Activated naive CD4-positive, alpha-beta T cell treated with anti-CD3 and anti-CD28 coated beads, Interleukin-2, amount 50 U/mL, for 72 hours (primary cell): ENCODE measurements around the gene TFCP2L1. TPM values are rescaled to one million over a fixed set of nuclear protein-coding genes. Genes with fewer than 3 reads are reported as not detected.

Experiments
- ATAC-seq, 2 donors: fragments of 150-1000 bp; cut with Tn5 transposase; 2 replicates each; pipeline ENCODE4 v1.10.0; 2021; ENCODE audit warnings: mild to moderate bottlenecking in 2 of 2, moderate library complexity in 2 of 2
- DNase-seq, 2 donors: peaks; one replicate each; pipeline ENCODE4 v3.0.0; 2021 to 2022; ENCODE audit warnings: low spot score in 2 of 2
- H3K27ac Mint-ChIP-seq, 2 donors: one replicate each; pipeline ENCODE4 v1.8.0; 2022; ENCODE audit warnings: mild to moderate bottlenecking in 2 of 2, mixed read lengths in 2 of 2
- H3K36me3 Mint-ChIP-seq, 2 donors: one replicate each; pipeline ENCODE4 v1.8.0; 2022; ENCODE audit warnings: mixed read lengths in 2 of 2
- H3K9me3 Mint-ChIP-seq, 2 donors: one replicate each; pipeline ENCODE4 v1.8.0; 2022; ENCODE audit warnings: mixed read lengths in 2 of 2
- total RNA-seq, 2 donors: library from RNA; stranded (reverse); gene quantifications; one replicate each; pipeline ENCODE4 v1.2.3, GENCODE V29; 2022

The TFCP2L1 gene
- total RNA-seq, 2 donors from 2014 or later: 0.06 TPM; not detected in 1

- DNase-seq: no peak
- Mint-ChIP-seq H3K9me3 (no peaks in the 10 kb centered on the region), H3K27ac (no peak overlapping the region), H3K36me3 (no peaks in the 10 kb centered on the region)
- ATAC-seq: no peak
Measured at GRCh38 chr2:121200419-121201315, 84.3 kb downstream of the TFCP2L1 start.

- Mint-ChIP-seq H3K36me3 (no peaks in the 10 kb centered on the region), H3K27ac (no peak overlapping the region), H3K9me3 (no peaks in the 10 kb centered on the region)
- DNase-seq (no peak), ATAC-seq (no peak)
Measured at GRCh38 chr2:121200011-121200347, 85.0 kb downstream of the TFCP2L1 start.

- DNase-seq (no peak), ATAC-seq (no peak)
- H3K36me3 Mint-ChIP-seq: no peaks in the 10 kb centered on the region
- no peaks in the 10 kb centered on the region for H3K9me3 Mint-ChIP-seq
- H3K27ac Mint-ChIP-seq: no peak overlapping the region
Measured at GRCh38 chr2:121199281-121200010, 85.6 kb downstream of the TFCP2L1 start.

GRCh38 chr2:121197369-121198091 is 87.5 kb downstream of the TFCP2L1 start:
- no peaks in the 10 kb centered on the region for H3K36me3 Mint-ChIP-seq
- no peak overlapping the region for H3K27ac Mint-ChIP-seq
- no peaks in the 10 kb centered on the region for H3K9me3 Mint-ChIP-seq
- ATAC-seq (no peak), DNase-seq (no peak)

GRCh38 chr2:121196849-121197155 is 88.2 kb downstream of the TFCP2L1 start:
- no peak for ATAC-seq
- DNase-seq: no peak
- no peak overlapping the region for H3K27ac Mint-ChIP-seq
- H3K36me3 Mint-ChIP-seq: no peaks in the 10 kb centered on the region
- no peaks in the 10 kb centered on the region for H3K9me3 Mint-ChIP-seq

- no peak for ATAC-seq
- DNase-seq: no peak
- Mint-ChIP-seq H3K36me3 (no peaks in the 10 kb centered on the region), H3K9me3 (no peaks in the 10 kb centered on the region), H3K27ac (no peak overlapping the region)
Measured at GRCh38 chr2:121196132-121196848, 88.7 kb downstream of the TFCP2L1 start.

- no peaks in the 10 kb centered on the region for H3K36me3 Mint-ChIP-seq
- H3K9me3 Mint-ChIP-seq: no peaks in the 10 kb centered on the region
- DNase-seq: no peak
- H3K27ac Mint-ChIP-seq: no peak overlapping the region
- no peak for ATAC-seq
Measured at GRCh38 chr2:121195036-121195435, 90.0 kb downstream of the TFCP2L1 start.

- DNase-seq (no peak), ATAC-seq (no peak)
- Mint-ChIP-seq H3K27ac (no peak overlapping the region), H3K36me3 (no peaks in the 10 kb centered on the region), H3K9me3 (no peaks in the 10 kb centered on the region)
Measured at GRCh38 chr2:121194626-121195025, 90.4 kb downstream of the TFCP2L1 start.

- Mint-ChIP-seq H3K9me3 (no peaks in the 10 kb centered on the region), H3K36me3 (no peaks in the 10 kb centered on the region), H3K27ac (no peak overlapping the region)
- DNase-seq (no peak), ATAC-seq (no peak)
Measured at GRCh38 chr2:121193185-121193584, 91.8 kb downstream of the TFCP2L1 start.

GRCh38 chr2:121192576-121192975 is 92.4 kb downstream of the TFCP2L1 start:
- ATAC-seq (no peak), DNase-seq (no peak)
- peak overlapping the region in 1 of 2 donors; percentile 45 for H3K27ac Mint-ChIP-seq
- H3K36me3 Mint-ChIP-seq: no peaks in the 10 kb centered on the region
- H3K9me3 Mint-ChIP-seq: no peaks in the 10 kb centered on the region

GRCh38 chr2:121191191-121192170 is 93.5 kb downstream of the TFCP2L1 start:
- ATAC-seq (no peak), DNase-seq (no peak)
- Mint-ChIP-seq H3K27ac (no peak overlapping the region), H3K36me3 (no peaks in the 10 kb centered on the region), H3K9me3 (no peaks in the 10 kb centered on the region)

- Mint-ChIP-seq H3K27ac (no peak overlapping the region), H3K36me3 (no peaks in the 10 kb centered on the region), H3K9me3 (no peaks in the 10 kb centered on the region)
- ATAC-seq: no peak
- no peak for DNase-seq
Measured at GRCh38 chr2:121189661-121190381, 95.2 kb downstream of the TFCP2L1 start.

GRCh38 chr2:121189011-121189410 is 96.0 kb downstream of the TFCP2L1 start:
- Mint-ChIP-seq H3K9me3 (no peaks in the 10 kb centered on the region), H3K27ac (no peak overlapping the region), H3K36me3 (no peaks in the 10 kb centered on the region)
- DNase-seq (no peak), ATAC-seq (no peak)

GRCh38 chr2:121187982-121188411 is 97.0 kb downstream of the TFCP2L1 start:
- no peak overlapping the region for H3K27ac Mint-ChIP-seq
- DNase-seq (no peak), ATAC-seq (no peak)
- no peaks in the 10 kb centered on the region for H3K36me3 Mint-ChIP-seq
- H3K9me3 Mint-ChIP-seq: no peaks in the 10 kb centered on the region

GRCh38 chr2:121187351-121187981 is 97.5 kb downstream of the TFCP2L1 start:
- DNase-seq: no peak
- H3K27ac Mint-ChIP-seq: no peak overlapping the region
- H3K9me3 Mint-ChIP-seq: no peaks in the 10 kb centered on the region
- no peak for ATAC-seq
- H3K36me3 Mint-ChIP-seq: no peaks in the 10 kb centered on the region
